Peyer's patch (tissue), 4 donors: ENCODE data around the gene APOBEC3F. TPM values are rescaled to one million over a fixed set of nuclear protein-coding genes. Genes with fewer than 3 reads are reported as not detected.
A peak's percentile ranks its signal among the peaks of the same experiment; 100 is the strongest.
"Not testable (repeated sequence)": the region's sequence is repeated elsewhere in the genome, so short reads cannot be mapped to it uniquely, and the experiment has no call there.

ENCODE experiments used
- DNase-seq, 3 donors: peaks; one replicate each; pipeline ENCODE4 v3.0.0-alpha.2; 2017 to 2019
- H3K27ac ChIP-seq, 4 donors: fragments of 200-600 bp; sonication (generic); one replicate each; pipeline ENCODE4 v1.5.1; 2016 to 2019
- H3K27me3 ChIP-seq, 2 donors: fragments of 200-600 bp; sonication (generic); one replicate each; pipeline ENCODE4 v1.5.1; 2019
- H3K36me3 ChIP-seq, 3 donors: fragments of 200-600 bp; sonication (generic); one replicate each; pipeline ENCODE4 v1.5.1; 2016 to 2019
- H3K4me1 ChIP-seq, 4 donors: fragments of 200-600 bp; sonication (generic); one replicate each; pipeline ENCODE4 v1.5.1; 2016 to 2019
- H3K4me3 ChIP-seq, 4 donors: fragments of 200-600 bp; sonication (generic); 1 replicate in 3 of 4; 2 replicates in 1 of 4; pipeline ENCODE4 v1.5.1; 2016 to 2019; ENCODE audit warnings: mild to moderate bottlenecking in 1 of 4
- H3K9me3 ChIP-seq, 4 donors: fragments of 200-600 bp; sonication (generic); one replicate each; pipeline ENCODE4 v1.5.1; 2016 to 2019; ENCODE audit warnings: mild to moderate bottlenecking in 1 of 4
- CTCF ChIP-seq, 6 experiments: fragments of 450-650 bp in 4 of 6; fragments of 200-600 bp in 2 of 6; sonication (generic) in 1 of 6; IDR thresholded peaks; one replicate each; pipeline ENCODE4 v1.5.1; 2017 to 2019; ENCODE audit warnings: antibody characterized with exemption in 6 of 6, mild to moderate bottlenecking in 3 of 6, moderate library complexity in 1 of 6
- POLR2A ChIP-seq, 2 donors: fragments of 450-650 bp; IDR thresholded peaks; one replicate each; pipeline ENCODE4 v1.5.1; 2017; ENCODE audit warnings: antibody characterized with exemption in 2 of 2, mild to moderate bottlenecking in 2 of 2, moderate library complexity in 2 of 2
- total RNA-seq, 4 donors: library from RNA; depleted of rRNA; stranded (reverse); fragments of >200 nt; gene quantifications; one replicate each; pipeline ENCODE4 v1.1.0, GENCODE V29; 2016

Gene APOBEC3F
- total RNA-seq, 4 donors from 2014 or later, result 0.70 to 8.3 (median 1.6) TPM

DNA sequence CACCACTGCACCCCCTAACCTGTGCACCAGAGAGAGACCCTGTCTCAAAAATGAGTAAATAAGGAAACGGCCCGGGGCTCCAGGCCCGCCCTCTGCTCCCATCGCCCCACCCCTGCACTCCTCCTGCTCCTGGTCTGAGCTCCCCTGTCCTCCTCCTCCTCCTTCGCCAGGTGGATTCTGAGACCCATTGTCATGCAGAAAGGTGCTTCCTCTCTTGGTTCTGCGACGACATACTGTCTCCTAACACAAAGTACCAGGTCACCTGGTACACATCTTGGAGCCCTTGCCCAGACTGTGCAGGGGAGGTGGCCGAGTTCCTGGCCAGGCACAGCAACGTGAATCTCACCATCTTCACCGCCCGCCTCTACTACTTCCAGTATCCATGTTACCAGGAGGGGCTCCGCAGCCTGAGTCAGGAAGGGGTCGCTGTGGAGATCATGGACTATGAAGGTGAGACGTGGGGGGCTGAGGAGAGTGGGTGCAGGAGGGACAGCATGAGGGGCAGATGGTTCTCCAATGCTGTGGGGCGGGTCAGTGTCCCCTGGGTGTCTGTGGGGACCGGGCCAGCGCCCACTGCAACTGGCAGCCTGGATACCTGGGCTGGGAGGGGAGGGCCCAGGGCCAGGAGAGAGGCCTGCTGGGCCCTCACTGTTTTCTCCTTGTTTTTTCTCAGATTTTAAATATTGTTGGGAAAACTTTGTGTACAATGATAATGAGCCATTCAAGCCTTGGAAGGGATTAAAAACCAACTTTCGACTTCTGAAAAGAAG, 22.9 kb upstream of the APOBEC3F start:
- H3K36me3 ChIP-seq, result no peaks in the 10 kb centered on the region
- peaks cover 0 to 25% (median 2%) of the 10 kb centered on the region in 4 donors for H3K4me1 ChIP-seq
- H3K9me3 ChIP-seq, result no peaks in the 10 kb centered on the region
- no peak for DNase-seq
- H3K4me3 ChIP-seq, result no peak overlapping the region
- no peak for TF ChIP-seq CTCF (IDR thresholded peaks at IDR 0.05)
- no peak for TF ChIP-seq POLR2A (IDR thresholded peaks at IDR 0.05)
- no peaks in the 10 kb centered on the region for H3K27me3 ChIP-seq
- H3K27ac ChIP-seq, result no peak overlapping the region

- not testable (repeated sequence) for DNase-seq, H3K36me3 ChIP-seq, H3K27me3 ChIP-seq, H3K9me3 ChIP-seq
- peak overlapping the region; percentile 20 to 49 (median 36) for H3K4me3 ChIP-seq
- H3K4me1 ChIP-seq, result peaks cover 0 to 15% (median under 1%) of the 10 kb centered on the region in 4 donors
- H3K27ac ChIP-seq, result peak overlapping the region; percentile 64 to 84 (median 70)
Measured at GRCh38 chr22:39020021-39020651, 20.5 kb upstream of the APOBEC3F start.

DNA sequence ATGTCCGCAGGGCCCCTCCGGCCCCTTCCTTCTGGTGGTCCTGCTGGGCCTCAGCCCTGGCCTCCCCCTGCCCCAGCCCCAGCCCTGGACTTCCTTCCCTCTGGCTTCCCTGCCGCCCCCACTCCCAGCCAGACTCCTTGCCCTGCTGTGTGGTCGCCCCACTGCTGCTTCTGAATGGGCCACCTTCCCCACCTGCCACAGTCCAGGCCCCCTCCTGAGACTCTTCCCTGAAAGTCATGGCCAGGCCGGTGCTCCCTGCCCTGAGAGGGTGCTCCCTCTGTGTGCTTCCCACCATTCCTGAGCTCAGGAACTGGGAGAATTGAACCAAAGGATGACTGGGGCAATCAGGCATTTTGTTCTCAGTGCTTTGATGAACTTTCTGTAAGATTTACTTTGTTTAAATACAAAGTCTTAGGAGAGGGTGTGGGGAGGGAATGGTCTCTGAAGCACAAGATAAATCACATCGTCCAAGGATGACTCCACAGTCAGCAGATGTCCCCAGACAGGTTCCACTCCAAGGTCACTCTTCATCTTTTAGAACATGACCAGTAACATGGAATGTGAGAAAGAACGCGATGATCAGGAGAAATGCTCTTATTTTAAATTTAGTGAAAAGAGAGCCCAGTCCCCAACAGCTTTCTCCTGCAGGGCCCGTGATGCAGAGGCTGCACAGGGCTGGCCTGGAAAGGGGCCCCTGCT, 19.0 kb upstream of the APOBEC3F start:
- H3K4me3 ChIP-seq, result peak overlapping the region; percentile 49 to 54 (median 51)
- H3K4me1 ChIP-seq, result peaks cover 0 to 11% (median 0%) of the 10 kb centered on the region in 4 donors
- TF ChIP-seq POLR2A (IDR thresholded peaks at IDR 0.05) (no peak), CTCF (IDR thresholded peaks at IDR 0.05) (no peak)
- H3K9me3 ChIP-seq, result no peaks in the 10 kb centered on the region
- no peaks in the 10 kb centered on the region for H3K27me3 ChIP-seq
- DNase-seq, result no peak
- H3K36me3 ChIP-seq, result no peaks in the 10 kb centered on the region
- peak overlapping the region; percentile 64 to 84 (median 80) for H3K27ac ChIP-seq

DNA sequence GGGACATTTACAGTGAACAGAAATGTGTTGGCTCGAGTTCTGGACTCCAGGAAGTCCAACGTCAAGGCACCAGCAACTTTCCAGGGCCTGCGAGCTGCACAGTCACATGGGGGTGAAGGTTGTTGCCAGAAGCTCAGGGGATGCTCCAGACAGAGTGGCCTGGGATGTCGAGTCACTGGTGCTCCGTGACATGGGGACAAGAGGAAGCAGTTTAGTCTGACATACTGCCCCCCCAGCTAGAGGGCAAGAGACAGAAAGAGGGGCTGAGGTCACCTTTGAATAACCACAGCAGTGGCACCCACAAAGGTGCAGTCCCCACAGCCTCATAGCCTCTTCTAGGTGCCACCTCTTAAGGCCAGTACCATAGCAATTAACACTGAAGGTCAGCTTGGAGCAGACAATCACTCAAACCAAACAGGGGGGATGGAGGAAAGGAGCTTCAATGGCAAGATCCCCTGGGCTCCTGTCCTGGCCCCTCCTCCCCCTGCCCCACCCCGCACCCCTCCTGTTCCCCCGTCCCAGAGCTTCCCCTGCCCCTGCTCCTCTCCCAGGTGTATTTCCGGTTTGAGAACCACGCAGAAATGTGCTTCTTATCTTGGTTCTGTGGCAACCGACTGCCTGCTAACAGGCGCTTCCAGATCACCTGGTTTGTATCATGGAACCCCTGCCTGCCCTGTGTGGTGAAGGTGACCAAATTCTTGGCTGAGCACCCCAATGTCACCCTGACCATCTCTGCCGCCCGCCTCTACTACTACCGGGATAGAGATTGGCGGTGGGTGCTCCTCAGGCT, 15.9 kb upstream of the APOBEC3F start:
- H3K27me3 ChIP-seq, result no peaks in the 10 kb centered on the region
- TF ChIP-seq POLR2A (IDR thresholded peaks at IDR 0.05) (no peak), CTCF (IDR thresholded peaks at IDR 0.05) (no peak)

DNA sequence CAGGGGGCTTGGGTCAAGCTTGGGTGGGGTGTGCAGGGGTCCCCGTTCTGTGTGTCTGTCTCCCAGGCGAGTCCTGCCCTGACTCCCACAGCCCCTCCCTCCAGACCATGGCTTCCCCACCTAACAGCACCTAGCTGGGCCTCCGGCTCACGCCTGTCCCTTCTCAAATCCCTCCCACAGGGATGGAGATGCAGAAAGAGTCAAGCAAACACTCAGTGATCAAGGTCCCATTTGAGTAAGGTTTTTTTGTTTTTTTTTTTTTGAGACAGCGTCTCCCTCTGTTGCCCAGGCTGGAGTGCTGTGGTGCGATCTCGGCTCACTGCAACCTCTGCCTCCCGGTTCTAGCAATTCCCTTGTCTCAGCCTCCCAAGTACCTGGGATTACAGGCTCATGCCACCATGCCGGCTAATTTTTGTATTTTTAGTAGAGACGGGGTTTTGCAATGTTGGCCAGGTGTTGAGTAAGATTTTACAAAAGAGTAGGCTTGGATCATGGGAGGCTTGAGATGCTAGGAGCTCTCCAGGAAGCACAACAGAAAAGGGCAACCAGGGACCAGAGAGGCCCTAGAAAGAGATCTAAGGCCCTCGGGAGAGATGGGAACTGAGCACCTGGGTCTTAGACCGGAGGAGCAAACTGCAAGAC, 14.0 kb upstream of the APOBEC3F start:
- no peak for DNase-seq
- no peaks in the 10 kb centered on the region for H3K9me3 ChIP-seq
- TF ChIP-seq CTCF (IDR thresholded peaks at IDR 0.05) (no peak), POLR2A (IDR thresholded peaks at IDR 0.05) (no peak)
- no peaks in the 10 kb centered on the region for H3K36me3 ChIP-seq
- peaks cover 0 to 5% (median 0%) of the 10 kb centered on the region in 4 donors for H3K4me1 ChIP-seq
- no peak overlapping the region for H3K4me3 ChIP-seq
- H3K27ac ChIP-seq, result no peak overlapping the region
- no peaks in the 10 kb centered on the region for H3K27me3 ChIP-seq

More for the DNA sequence above, 15.9 kb upstream of the APOBEC3F start:
- H3K36me3 ChIP-seq, result no peaks in the 10 kb centered on the region
- no peak for DNase-seq
- no peaks in the 10 kb centered on the region for H3K9me3 ChIP-seq
- H3K4me1 ChIP-seq, result peaks cover 0 to 11% (median 0%) of the 10 kb centered on the region in 4 donors
- no peak overlapping the region for H3K27ac ChIP-seq
- H3K4me3 ChIP-seq, result no peak overlapping the region
